Smooth muscle cell (in vitro differentiated cells): Measurements from ENCODE around the gene FAM163B. TPM values are rescaled to one million over a fixed set of nuclear protein-coding genes. Genes with fewer than 3 reads are reported as not detected.

Source experiments
- DNase-seq: peaks from one replicate; lab custom pipeline; 2025; ENCODE audit not compliant: unreplicated experiment; lab: John Stamatoyannopoulos, UW
- H2AFZ ChIP-seq: fragments of 200-600 bp; sonication (generic); 2 replicates; pipeline ENCODE4 v1.6.0; 2016; ENCODE audit warnings: antibody characterized with exemption, low read depth, mild to moderate bottlenecking
- H3F3A ChIP-seq: fragments of 200-600 bp; sonication (generic); 2 replicates; pipeline ENCODE4 v1.6.0; 2017; ENCODE audit warnings: antibody characterized with exemption, low read depth
- H3K27ac ChIP-seq: fragments of 200-600 bp; sonication (generic); 2 replicates; pipeline ENCODE4 v1.5.1; 2016; ENCODE audit warnings: low read depth, mild to moderate bottlenecking
- H3K27me3 ChIP-seq: fragments of 200-600 bp; sonication (generic); 2 replicates; pipeline ENCODE4 v1.6.1; 2016; ENCODE audit warnings: low read depth, mild to moderate bottlenecking
- H3K36me3 ChIP-seq: fragments of 200-600 bp; sonication (generic); 2 replicates; pipeline ENCODE4 v1.5.1; 2016; ENCODE audit warnings: low read depth
- H3K4me1 ChIP-seq: fragments of 200-600 bp; sonication (generic); 2 replicates; pipeline ENCODE4 v1.5.1; 2016; ENCODE audit warnings: low read depth
- H3K4me2 ChIP-seq: fragments of 200-600 bp; sonication (generic); 2 replicates; pipeline ENCODE4 v1.6.0; 2016; ENCODE audit warnings: mild to moderate bottlenecking
- H3K4me3 ChIP-seq: fragments of 200-600 bp; sonication (generic); 2 replicates; pipeline ENCODE4 v1.5.1; 2016; ENCODE audit warnings: mild to moderate bottlenecking
- H3K79me2 ChIP-seq: fragments of 200-600 bp; sonication (generic); 2 replicates; pipeline ENCODE4 v1.6.0; 2016; ENCODE audit warnings: low read depth, mild to moderate bottlenecking
- H3K9ac ChIP-seq: fragments of 200-600 bp; sonication (generic); 2 replicates; pipeline ENCODE4 v1.6.0; 2016; ENCODE audit warnings: low read depth
- H3K9me3 ChIP-seq: fragments of 200-600 bp; sonication (generic); replicated peaks from 2 replicates; pipeline ENCODE4 v1.5.1; 2016; ENCODE audit warnings: low read depth
- H4K20me1 ChIP-seq: fragments of 200-600 bp; sonication (generic); 2 replicates; pipeline ENCODE4 v1.6.0; 2016; ENCODE audit warnings: low read depth
- CTCF ChIP-seq: fragments of 200-600 bp; sonication (generic); IDR thresholded peaks from 2 replicates; pipeline ENCODE4 v1.5.1; 2017; ENCODE audit warnings: borderline replicate concordance, mild to moderate bottlenecking, antibody characterized with exemption; ENCODE audit not compliant: insufficient read depth, poor library complexity, severe bottlenecking
- whole genome bisulfite sequencing: methylation state at CpG from one replicate; pipeline ENCODE4 v1.1.7; 2016; ENCODE audit warnings: low lambda C conversion rate; 5-methylcytosine and 5-hydroxymethylcytosine counted together
- polyA plus RNA-seq: library from polyadenylated mRNA; unstranded; fragments of >200 nt; fragmentation: Nextera tagmentation; extraction: Ambion mirVana; gene quantifications from 2 replicates; pipeline ENCODE4 v1.2.1, GENCODE V29; 2016
- total RNA-seq: library from RNA; depleted of rRNA; stranded (reverse); fragments of >200 nt; gene quantifications from 2 replicates; pipeline ENCODE4 v1.2.3, GENCODE V29; 2014

The FAM163B gene
- total and polyA plus RNA-seq, 2 experiments from 2014 or later = 0.49 to 3.4 TPM

- H3K79me2 ChIP-seq = no peaks in the 10 kb centered on the region
- H2AFZ ChIP-seq = no peak overlapping the region
- H3K9me3 ChIP-seq = no peaks in the 10 kb centered on the region
- H3K9ac ChIP-seq = no peak overlapping the region
- H3K4me3 ChIP-seq = no peak overlapping the region
- peak; percentile 27 for DNase-seq
- H3K4me2 ChIP-seq = peak overlapping the region; percentile 75
- no peaks in the 10 kb centered on the region for H4K20me1 ChIP-seq
- peak overlapping the region; percentile 53 for H3K27ac ChIP-seq
- H3K4me1 ChIP-seq = peaks cover 30% of the 10 kb centered on the region
- peaks cover 19% of the 10 kb centered on the region for H3F3A ChIP-seq
- H3K27me3 ChIP-seq = no peaks in the 10 kb centered on the region
- TF ChIP-seq CTCF = no peak
- 38% methylated on average over 29 of the region's 34 CpGs for WGBS
- H3K36me3 ChIP-seq = no peaks in the 10 kb centered on the region
Measured at GRCh38 chr9:133576875-133577736, 32.1 kb downstream of the FAM163B start.

- no peak for TF ChIP-seq CTCF
- Histone ChIP-seq H3K4me3 (no peak overlapping the region), H3K79me2 (no peaks in the 10 kb centered on the region), H3K4me2 (peak overlapping the region; percentile 75), H3K27me3 (no peaks in the 10 kb centered on the region), H2AFZ (no peak overlapping the region), H4K20me1 (no peaks in the 10 kb centered on the region), H3K9me3 (no peaks in the 10 kb centered on the region), H3K9ac (no peak overlapping the region), H3K27ac (peak overlapping the region; percentile 53), H3K4me1 (peaks cover 27% of the 10 kb centered on the region), H3K36me3 (no peaks in the 10 kb centered on the region), H3F3A (peaks cover 17% of the 10 kb centered on the region)
- no peak for DNase-seq
- WGBS = 74% methylated on average over 22 of the region's 23 CpGs
Measured at GRCh38 chr9:133576031-133576874, 32.9 kb downstream of the FAM163B start.

GRCh38 chr9:133575186-133576030 is 33.8 kb downstream of the FAM163B start:
- no peak overlapping the region for H2AFZ ChIP-seq
- H3F3A ChIP-seq = peaks cover 8% of the 10 kb centered on the region
- no peak overlapping the region for H3K27ac ChIP-seq
- H4K20me1 ChIP-seq = no peaks in the 10 kb centered on the region
- H3K36me3 ChIP-seq = no peaks in the 10 kb centered on the region
- no peaks in the 10 kb centered on the region for H3K27me3 ChIP-seq
- H3K9me3 ChIP-seq = no peaks in the 10 kb centered on the region
- no peak overlapping the region for H3K4me3 ChIP-seq
- H3K4me1 ChIP-seq = peaks cover 22% of the 10 kb centered on the region
- 92% methylated on average over 30 of the region's 32 CpGs for WGBS
- DNase-seq = no peak
- peak overlapping the region; percentile 75 for H3K4me2 ChIP-seq
- no peaks in the 10 kb centered on the region for H3K79me2 ChIP-seq
- peak; percentile 3 for TF ChIP-seq CTCF
- no peak overlapping the region for H3K9ac ChIP-seq
